Endothelial cell (in vitro differentiated cells): Measurements from ENCODE around the gene ARHGEF11. TPM values are rescaled to one million over a fixed set of nuclear protein-coding genes. Genes with fewer than 3 reads are reported as not detected.

Source experiments
- DNase-seq: peaks from one replicate; pipeline ENCODE4 v3.0.0; 2021; ENCODE audit warnings: low spot score
- H3K27ac Mint-ChIP-seq: one replicate; pipeline ENCODE4 v1.8.0; 2021; ENCODE audit warnings: mixed read lengths, inconsistent platforms; ENCODE audit not compliant: unreplicated experiment
- H3K27me3 Mint-ChIP-seq: one replicate; pipeline ENCODE4 v1.8.0; 2021; ENCODE audit warnings: mild to moderate bottlenecking, moderate library complexity, mixed read lengths, inconsistent platforms; ENCODE audit not compliant: unreplicated experiment
- H3K36me3 Mint-ChIP-seq: one replicate; pipeline ENCODE4 v1.8.0; 2021; ENCODE audit warnings: mild to moderate bottlenecking, low read depth, mixed read lengths, inconsistent platforms; ENCODE audit not compliant: unreplicated experiment
- H3K4me1 Mint-ChIP-seq: one replicate; pipeline ENCODE4 v1.8.0; 2021; ENCODE audit warnings: mild to moderate bottlenecking, mixed read lengths, inconsistent platforms; ENCODE audit not compliant: unreplicated experiment
- H3K4me3 Mint-ChIP-seq: one replicate; pipeline ENCODE4 v1.8.0; 2021; ENCODE audit warnings: mild to moderate bottlenecking, mixed read lengths, inconsistent platforms; ENCODE audit not compliant: unreplicated experiment
- H3K9me3 Mint-ChIP-seq: one replicate; pipeline ENCODE4 v1.8.0; 2021; ENCODE audit warnings: mixed read lengths, inconsistent platforms; ENCODE audit not compliant: unreplicated experiment
- CTCF ChIP-seq: fragments of 200-600 bp; sonication (generic); IDR thresholded peaks from one replicate; pipeline ENCODE4 v1.5.0; 2021; ENCODE audit warnings: antibody characterized with exemption; ENCODE audit not compliant: unreplicated experiment
- total RNA-seq: library from RNA; stranded (reverse); fragmentation: NEBNext Ultra II Directional; extraction: Animal tissue kit (Norgen Biotek cat#: 25700); gene quantifications from one replicate; pipeline ENCODE4 v1.2.1, GENCODE V29; 2021; ENCODE audit not compliant: unreplicated experiment

Gene ARHGEF11
- total RNA-seq, 1 donor from 2014 or later, result 48.4 TPM

- peaks cover 21% of the 10 kb centered on the region for H3K27me3 Mint-ChIP-seq
- H3K4me1 Mint-ChIP-seq, result peaks cover 20% of the 10 kb centered on the region
- H3K9me3 Mint-ChIP-seq, result no peaks in the 10 kb centered on the region
- H3K4me3 Mint-ChIP-seq, result no peak overlapping the region
- peaks cover 31% of the 10 kb centered on the region for H3K36me3 Mint-ChIP-seq
- no peak for TF ChIP-seq CTCF
- DNase-seq, result no peak
- H3K27ac Mint-ChIP-seq, result no peak overlapping the region
These were observed 109.4 kb downstream of the ARHGEF11 start for GRCh38 chr1:156936191-156936590.

GRCh38 chr1:156935505-156936128 is 109.9 kb downstream of the ARHGEF11 start:
- DNase-seq, result no peak
- Mint-ChIP-seq H3K9me3 (no peaks in the 10 kb centered on the region), H3K27me3 (peaks cover 23% of the 10 kb centered on the region), H3K36me3 (peaks cover 28% of the 10 kb centered on the region), H3K27ac (no peak overlapping the region), H3K4me3 (no peak overlapping the region), H3K4me1 (peaks cover 14% of the 10 kb centered on the region)
- TF ChIP-seq CTCF, result no peak

GRCh38 chr1:156933136-156933535 is 112.4 kb downstream of the ARHGEF11 start:
- Mint-ChIP-seq H3K4me1 (peaks cover 4% of the 10 kb centered on the region), H3K27ac (no peak overlapping the region), H3K4me3 (no peak overlapping the region), H3K9me3 (no peaks in the 10 kb centered on the region), H3K27me3 (peaks cover 25% of the 10 kb centered on the region), H3K36me3 (peaks cover 7% of the 10 kb centered on the region)
- no peak for TF ChIP-seq CTCF
- no peak for DNase-seq

- H3K4me1 Mint-ChIP-seq, result peaks cover 6% of the 10 kb centered on the region
- no peak for DNase-seq
- no peak for TF ChIP-seq CTCF
- H3K4me3 Mint-ChIP-seq, result no peak overlapping the region
- H3K27ac Mint-ChIP-seq, result no peak overlapping the region
- peaks cover 6% of the 10 kb centered on the region for H3K36me3 Mint-ChIP-seq
- H3K9me3 Mint-ChIP-seq, result no peaks in the 10 kb centered on the region
- H3K27me3 Mint-ChIP-seq, result peaks cover 29% of the 10 kb centered on the region
These were observed 113.4 kb downstream of the ARHGEF11 start for GRCh38 chr1:156931974-156932710.
